B cell (primary cell): ENCODE measurements around the gene MRGPRX3.

ENCODE experiments used
- CTCF ChIP-seq: fragments of 200-600 bp; IDR thresholded peaks from one replicate; pipeline ENCODE4 v1.8.0; 2022; ENCODE audit warnings: antibody characterized with exemption, mild to moderate bottlenecking
- EZH2 ChIP-seq: IDR thresholded peaks from 2 replicates; pipeline ENCODE4 v1.6.1; 2012; ENCODE audit warnings: borderline replicate concordance, low read depth, mild to moderate bottlenecking, moderate library complexity, low read length; ENCODE audit not compliant: insufficient read depth, poor library complexity, severe bottlenecking

GRCh38 chr11:18108254-18108653 lies 24.1 kb upstream of the MRGPRX3 start:
- TF ChIP-seq CTCF = no peak
- no peak for TF ChIP-seq EZH2
